ENCODE results near the gene COL20A1.
"Not testable (repeated sequence)": the region's sequence is repeated elsewhere in the genome, so short reads cannot be mapped to it uniquely, and the experiment has no call there.

The COL20A1 gene

DNA sequence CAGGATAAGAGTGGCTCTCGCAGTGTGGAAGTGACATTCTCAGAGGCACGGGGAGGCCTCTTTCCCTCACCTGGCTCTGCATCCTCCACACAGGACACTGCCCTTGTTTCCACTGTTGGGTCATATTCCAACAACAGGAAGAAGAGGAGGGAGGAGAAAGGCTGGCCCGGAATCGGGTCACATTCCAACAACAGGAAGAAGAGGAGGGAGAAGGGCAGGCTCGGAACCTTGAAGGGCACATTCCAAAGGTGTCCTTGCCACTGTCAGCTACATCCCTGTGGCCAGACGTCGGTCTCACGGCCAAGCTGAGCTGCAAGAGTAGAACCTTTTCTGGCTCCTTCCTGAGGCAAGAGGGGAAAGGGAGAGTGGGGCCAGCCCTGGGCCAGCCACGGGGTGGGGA, 42.7 kb downstream of the COL20A1 start:
- no peak for DNase-seq

GRCh38 chr20:63336232-63336752, 43.3 kb downstream of the COL20A1 start:
- no peak for DNase-seq

- DNase-seq = peak; percentile 82
Measured at GRCh38 chr20:63337786-63338420, 44.9 kb downstream of the COL20A1 start.

DNA sequence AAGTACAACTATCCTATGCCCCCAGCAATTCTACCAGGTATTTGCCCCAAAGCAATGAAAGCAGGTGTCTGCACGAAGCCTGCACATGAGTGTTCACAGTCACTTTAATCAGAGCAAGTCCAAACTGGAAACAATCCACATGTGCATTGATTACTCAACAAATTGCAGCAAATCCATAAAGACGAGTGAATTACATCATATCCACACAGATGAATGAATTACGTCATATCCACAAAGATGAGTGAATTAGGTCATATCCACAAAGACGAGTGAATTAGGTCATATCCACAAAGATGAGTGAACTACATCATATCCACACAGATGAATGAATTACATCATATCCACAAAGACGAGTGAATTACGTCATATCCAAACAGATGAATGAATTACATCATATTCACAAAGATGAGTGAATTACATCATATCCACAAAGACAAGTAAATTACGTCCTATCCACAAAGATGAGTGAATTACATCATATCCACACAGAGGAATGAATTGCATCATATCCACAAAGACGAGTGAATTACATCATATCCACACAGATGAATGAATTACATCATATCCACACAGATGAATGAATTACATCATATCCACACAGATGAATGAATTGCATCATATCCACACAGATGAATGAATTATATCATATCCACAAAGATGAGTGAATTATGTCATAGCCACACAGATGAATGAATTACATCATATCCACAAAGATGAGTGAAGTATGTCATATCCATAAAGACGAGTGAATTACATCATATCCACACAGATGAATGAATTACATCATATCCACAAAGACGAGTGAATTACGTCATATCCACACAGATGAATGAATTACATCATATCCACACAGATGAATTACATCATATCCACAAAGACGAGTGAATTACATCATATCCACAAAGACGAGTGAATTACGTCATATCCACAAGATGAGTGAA, 46.4 kb downstream of the COL20A1 start:
- DNase-seq = not testable (repeated sequence)

DNA sequence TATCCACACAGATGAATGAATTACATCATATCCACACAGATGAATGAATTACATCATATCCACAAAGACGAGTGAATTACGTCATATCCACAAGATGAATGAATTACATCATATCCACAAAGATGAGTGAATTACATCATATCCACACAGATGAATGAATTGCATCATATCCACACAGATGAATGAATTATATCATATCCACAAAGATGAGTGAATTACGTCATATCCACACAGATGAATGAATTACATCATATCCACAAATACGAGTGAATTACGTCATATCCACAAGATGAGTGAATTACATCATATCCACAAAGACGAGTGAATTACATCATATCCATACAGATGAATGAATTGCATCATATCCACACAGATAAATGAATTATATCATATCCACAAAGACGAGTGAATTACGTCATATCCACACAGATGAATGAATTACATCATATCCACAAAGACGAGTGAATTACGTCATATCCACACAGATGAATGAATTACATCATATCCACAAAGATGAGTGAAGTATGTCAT, 47.2 kb downstream of the COL20A1 start:
- not testable (repeated sequence) for DNase-seq

DNA sequence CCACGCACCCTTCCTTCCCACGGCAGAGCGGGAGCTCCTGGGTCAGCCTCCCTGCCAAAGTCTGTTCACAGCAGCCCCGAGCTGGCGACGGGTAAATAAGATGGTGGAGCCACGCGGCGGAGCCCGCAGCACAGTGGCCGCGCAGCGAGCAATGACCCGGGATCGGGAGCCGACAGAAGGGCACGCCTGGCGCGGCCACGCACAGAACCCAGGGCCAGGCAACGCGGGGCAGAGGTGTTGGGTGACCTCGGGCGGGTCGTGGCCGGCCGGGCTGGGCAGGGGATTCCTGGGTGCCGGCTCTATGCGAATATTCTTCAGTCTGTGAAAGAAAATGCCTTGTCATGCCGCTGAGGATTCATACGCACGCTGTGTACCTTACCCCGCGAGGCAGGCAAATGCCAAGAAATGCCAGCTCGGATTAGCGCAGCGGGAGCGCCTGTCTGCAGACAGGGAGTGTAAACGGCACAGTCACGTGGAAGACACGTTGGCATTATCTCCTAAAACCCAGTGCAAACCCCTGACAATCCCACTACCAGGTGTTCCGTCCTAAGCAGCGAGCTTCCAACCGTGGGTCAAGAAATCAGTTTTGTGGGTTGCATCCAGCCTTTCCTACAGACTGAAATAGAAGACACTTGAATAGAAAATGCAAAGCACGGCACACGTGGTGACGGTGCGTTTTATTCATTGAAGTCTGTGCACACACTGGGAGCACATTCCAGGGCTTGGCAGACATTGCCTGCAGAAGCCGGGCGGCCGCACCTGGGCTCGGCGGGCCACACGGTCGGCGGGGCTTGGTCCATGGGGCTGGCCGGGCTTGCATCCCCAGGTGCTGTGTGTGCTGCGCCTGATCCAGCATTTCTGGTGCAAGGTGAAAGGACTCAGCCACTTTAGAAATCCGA, 49.8 kb downstream of the COL20A1 start:
- DNase-seq = no peak

GRCh38 chr20:63343460-63344445, 50.8 kb downstream of the COL20A1 start:
- no peak for DNase-seq

DNA sequence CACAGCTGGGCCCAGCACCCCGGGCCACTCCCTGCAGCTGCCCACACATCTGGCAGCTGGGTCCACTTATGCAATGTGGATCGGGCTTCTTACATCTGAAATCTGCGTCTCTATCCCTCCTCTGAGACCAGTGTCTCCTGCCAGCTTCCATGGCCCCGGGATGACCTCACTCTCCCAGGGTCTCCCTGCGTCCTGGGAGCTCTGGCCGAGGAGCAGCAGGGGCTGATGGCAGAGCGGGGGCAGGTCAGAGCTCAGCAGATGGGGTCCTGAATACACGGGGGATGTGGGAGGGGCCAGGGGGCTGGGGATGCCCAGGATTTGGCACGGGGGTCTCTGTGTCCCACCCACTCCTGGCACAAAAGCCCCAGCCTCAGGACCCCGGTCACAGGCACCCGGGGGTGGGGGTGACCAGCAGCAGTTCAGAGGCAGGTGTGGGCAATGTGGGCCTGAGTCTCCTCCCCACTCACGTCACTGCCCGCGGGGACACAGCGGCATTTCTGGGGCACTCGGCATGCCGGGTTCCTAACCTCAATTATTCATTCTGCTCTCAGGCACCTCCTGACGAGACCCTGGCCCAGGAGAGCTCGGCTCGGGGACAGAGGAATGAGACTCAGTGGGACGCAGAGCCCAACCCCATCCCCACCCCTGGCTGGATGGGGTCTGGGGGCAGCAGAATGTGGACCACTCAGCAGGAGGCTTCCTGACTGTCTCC, 51.8 kb downstream of the COL20A1 start:
- no peak for DNase-seq

DNA sequence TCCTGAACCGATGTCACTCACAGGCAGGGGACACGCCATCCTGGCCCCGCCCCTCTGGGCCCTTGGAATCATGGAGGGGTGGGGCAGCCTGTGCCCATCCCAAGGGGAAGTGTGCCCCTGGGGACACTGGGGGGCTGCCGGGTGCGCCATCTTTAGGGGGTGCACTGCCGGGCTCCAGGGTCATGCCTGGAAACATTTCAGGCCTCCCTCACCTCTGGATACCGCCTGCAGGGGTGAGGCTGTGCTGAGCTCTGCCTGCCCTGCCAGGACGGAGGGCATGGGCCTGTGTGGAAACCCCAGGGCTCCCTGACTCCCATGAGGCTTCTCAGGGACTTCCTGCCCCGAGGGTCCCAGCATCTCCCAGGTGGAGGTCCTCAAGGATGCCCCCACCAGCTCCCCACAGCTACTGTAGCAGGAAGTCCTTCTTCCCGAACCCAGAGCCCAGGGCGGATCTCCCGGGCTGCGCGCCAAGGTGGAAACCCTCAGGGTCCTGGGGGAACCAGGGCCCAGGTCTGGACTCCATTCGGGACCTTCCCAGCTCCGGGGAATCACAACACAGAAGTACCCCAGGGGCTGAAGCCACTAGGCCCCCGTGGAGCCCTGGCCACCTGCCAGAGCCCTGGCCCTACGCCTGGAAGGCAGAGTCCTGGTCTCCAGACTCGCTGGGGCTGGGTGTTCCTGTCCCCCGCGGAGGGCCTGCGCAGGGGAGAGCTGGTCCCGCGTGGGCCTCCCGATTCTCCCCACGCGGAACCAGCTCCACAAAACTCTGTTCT, 52.5 kb downstream of the COL20A1 start:
- DNase-seq = no peak

GRCh38 chr20:63346131-63347080, 53.4 kb downstream of the COL20A1 start:
- DNase-seq = no peak

DNA sequence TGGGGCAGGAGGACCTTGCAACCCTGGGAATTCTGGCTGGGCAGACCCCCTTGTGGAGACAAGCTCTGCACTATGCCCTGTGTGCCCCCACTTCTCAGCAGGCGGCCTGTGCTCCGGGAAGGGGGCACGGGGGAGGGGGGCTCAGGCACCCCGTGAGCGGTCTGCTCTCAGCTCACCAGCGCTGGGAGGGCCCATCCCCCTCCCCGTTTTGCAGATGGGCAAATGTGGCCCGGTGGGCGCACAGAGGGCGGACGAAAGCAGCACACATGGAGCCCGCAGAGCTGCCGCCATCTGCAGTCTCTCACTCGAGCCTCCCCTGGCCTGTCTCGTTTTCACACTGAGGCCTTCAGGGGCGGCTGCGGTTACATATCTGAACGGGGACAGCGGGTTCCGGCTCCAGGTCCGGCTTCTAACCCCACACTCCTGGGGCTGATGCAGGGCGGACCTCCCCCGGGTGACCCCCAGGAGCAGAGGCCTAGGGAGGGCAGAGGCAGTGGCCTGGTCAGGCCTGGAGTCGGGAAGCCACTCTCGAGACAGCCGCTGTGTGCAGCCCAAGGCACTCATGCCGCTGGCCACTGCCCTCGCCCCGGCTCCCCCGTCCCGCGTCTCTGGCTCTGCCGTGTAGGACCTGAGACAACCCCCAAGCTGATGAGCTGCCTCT, 54.2 kb downstream of the COL20A1 start:
- DNase-seq = no peak

GRCh38 chr20:63347950-63348827, 55.2 kb downstream of the COL20A1 start:
- DNase-seq = no peak

GRCh38 chr20:63348828-63349515, 56.0 kb downstream of the COL20A1 start:
- no peak for DNase-seq

DNA sequence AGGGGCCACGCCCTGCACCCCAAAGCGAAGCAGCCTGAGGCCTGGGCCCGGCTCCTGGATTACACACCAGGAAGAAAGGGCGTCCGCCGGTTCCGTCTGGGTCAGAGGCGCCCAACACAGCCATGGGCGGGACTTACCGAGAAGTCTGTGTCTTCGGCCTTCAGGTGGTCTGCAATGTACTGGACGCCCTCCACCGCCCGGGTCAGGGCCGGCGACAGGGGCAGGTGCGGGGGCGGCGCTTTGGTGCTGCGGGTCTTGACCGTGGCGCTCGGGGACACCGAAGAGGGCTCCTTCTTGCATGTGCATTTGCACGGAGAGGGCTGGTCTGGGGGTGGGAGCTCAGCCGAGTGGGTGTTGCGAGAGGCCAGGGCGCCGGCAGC, 56.5 kb downstream of the COL20A1 start:
- DNase-seq = no peak

GRCh38 chr20:63350196-63350595, 57.2 kb downstream of the COL20A1 start:
- DNase-seq = no peak
